Osteoblast (primary cell): ENCODE results near the gene PRPF40B. TPM values are rescaled to one million over a fixed set of nuclear protein-coding genes. Genes with fewer than 3 reads are reported as not detected.

Experiments
- DNase-seq: peaks from one replicate; pipeline ENCODE4 v3.0.0; 2011; ENCODE audit warnings: low spot score, mixed read lengths; ENCODE audit not compliant: insufficient read length; ENCODE audit errors: missing footprints
- H2AFZ ChIP-seq: 2 replicates; pipeline ENCODE4 v1.6.0; 2011; ENCODE audit warnings: mild to moderate bottlenecking, low read length
- H3K27ac ChIP-seq: 2 replicates; pipeline ENCODE4 v1.5.1; 2011; ENCODE audit warnings: mild to moderate bottlenecking, low read depth, low read length, moderate library complexity
- H3K27me3 ChIP-seq: 2 replicates; pipeline ENCODE4 v1.6.0; 2012; ENCODE audit warnings: mild to moderate bottlenecking, control low read depth, inconsistent platforms, low read length, moderate library complexity; ENCODE audit not compliant: insufficient read depth
- H3K36me3 ChIP-seq: 2 replicates; pipeline ENCODE4 v1.5.1; 2011; ENCODE audit warnings: mild to moderate bottlenecking, low read length, control low read depth, moderate library complexity; ENCODE audit not compliant: insufficient read depth
- H3K4me1 ChIP-seq: 2 replicates; pipeline ENCODE4 v1.5.1; 2011; ENCODE audit warnings: mild to moderate bottlenecking, low read length, control low read depth, moderate library complexity; ENCODE audit not compliant: insufficient read depth
- H3K4me2 ChIP-seq: 2 replicates; pipeline ENCODE4 v1.6.0; 2011; ENCODE audit warnings: mild to moderate bottlenecking, low read length; ENCODE audit not compliant: insufficient read depth
- H3K4me3 ChIP-seq: fragments of 200-600 bp; sonication (generic); 3 replicates; pipeline ENCODE4 v1.5.1; 2012; ENCODE audit warnings: mild to moderate bottlenecking, low read length, inconsistent platforms; ENCODE audit not compliant: insufficient read depth
- H3K79me2 ChIP-seq: 2 replicates; pipeline ENCODE4 v1.6.0; 2012; ENCODE audit warnings: mild to moderate bottlenecking, low read length, control low read depth, inconsistent platforms; ENCODE audit not compliant: insufficient read depth
- H3K9me3 ChIP-seq: 2 replicates; pipeline ENCODE4 v1.5.1; 2011; ENCODE audit warnings: low read depth, low read length, control low read depth
- H4K20me1 ChIP-seq: 2 replicates; pipeline ENCODE4 v1.6.0; 2012; ENCODE audit warnings: mild to moderate bottlenecking, low read length, control low read depth; ENCODE audit not compliant: insufficient read depth
- CTCF ChIP-seq: IDR thresholded peaks from 2 replicates; pipeline ENCODE4 v1.5.1; 2011; ENCODE audit warnings: mild to moderate bottlenecking, low read depth, low read length, moderate library complexity; ENCODE audit errors: extremely low read depth
- total RNA-seq: library from RNA; depleted of rRNA; stranded (reverse); fragments of >200 nt; gene quantifications from 2 replicates; pipeline ENCODE4 v1.2.3, GENCODE V29; 2012

PRPF40B gene
- total RNA-seq, 1 donor: 11.6 TPM

GRCh38 chr12:49651855-49652254 lies 28.5 kb downstream of the PRPF40B start:
- DNase-seq: peak; percentile 58
- Histone ChIP-seq H2AFZ (no peak overlapping the region), H3K79me2 (no peaks in the 10 kb centered on the region), H3K36me3 (peaks cover 60% of the 10 kb centered on the region), H4K20me1 (no peaks in the 10 kb centered on the region), H3K27ac (no peak overlapping the region), H3K4me2 (no peak overlapping the region), H3K9me3 (no peaks in the 10 kb centered on the region), H3K4me3 (no peak overlapping the region), H3K27me3 (no peaks in the 10 kb centered on the region), H3K4me1 (no peaks in the 10 kb centered on the region)
- no peak for TF ChIP-seq CTCF

DNA sequence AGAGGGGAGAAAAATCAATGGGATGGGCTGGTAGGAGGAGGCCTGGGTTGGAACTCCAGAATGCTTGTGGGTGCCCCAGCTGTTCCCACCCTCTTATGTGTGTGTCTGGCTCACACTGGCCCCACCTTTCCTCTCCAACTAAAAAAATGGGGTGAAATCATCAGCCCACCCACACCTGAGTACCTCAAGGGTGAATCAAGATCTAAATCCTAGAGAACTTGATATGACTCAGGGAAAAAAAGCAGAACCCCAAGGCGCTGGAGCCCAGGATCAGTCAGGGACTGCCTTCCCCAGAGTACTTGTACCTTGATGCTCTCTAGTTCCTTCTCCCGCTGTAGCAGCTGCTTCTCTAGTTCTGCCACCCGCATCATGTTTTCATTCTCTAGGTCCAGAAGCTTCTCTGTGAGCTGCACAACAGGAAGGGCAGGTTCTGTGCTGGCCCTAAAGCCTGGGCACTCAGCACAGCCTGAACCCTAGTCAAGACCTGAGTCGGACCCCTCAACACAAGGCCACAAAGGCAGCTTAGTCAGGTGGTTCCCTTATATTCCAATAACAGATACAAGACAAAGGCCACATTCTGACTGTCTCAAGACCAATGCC lies 29.7 kb downstream of the PRPF40B start:
- peaks cover 61% of the 10 kb centered on the region for H3K36me3 ChIP-seq
- no peaks in the 10 kb centered on the region for H3K27me3 ChIP-seq
- TF ChIP-seq CTCF: no peak
- no peak overlapping the region for H2AFZ ChIP-seq
- no peaks in the 10 kb centered on the region for H3K79me2 ChIP-seq
- H3K9me3 ChIP-seq: no peaks in the 10 kb centered on the region
- no peak overlapping the region for H3K4me2 ChIP-seq
- no peak for DNase-seq
- H4K20me1 ChIP-seq: no peaks in the 10 kb centered on the region
- H3K4me3 ChIP-seq: no peak overlapping the region
- no peak overlapping the region for H3K27ac ChIP-seq
- H3K4me1 ChIP-seq: no peaks in the 10 kb centered on the region

DNA sequence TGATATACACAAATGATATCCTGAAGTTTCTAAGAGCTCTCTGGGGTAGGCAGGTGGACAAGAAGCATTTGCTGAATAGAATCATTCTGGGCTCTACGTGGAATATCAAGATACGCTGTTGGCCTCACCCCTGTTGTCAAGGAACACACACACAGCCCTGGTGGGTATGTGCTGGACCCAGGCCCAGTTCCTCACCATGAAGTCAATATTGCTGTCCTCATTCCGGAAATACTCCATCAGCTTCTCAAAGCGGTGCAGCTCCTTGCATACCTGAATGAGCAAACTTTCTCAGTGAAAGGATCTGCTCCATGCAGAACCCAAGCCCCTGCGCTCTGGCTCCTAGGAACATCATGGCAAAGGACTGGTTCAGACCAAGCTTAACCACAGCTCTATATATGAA lies 31.4 kb downstream of the PRPF40B start:
- H3K36me3 ChIP-seq: peaks cover 59% of the 10 kb centered on the region
- no peak for TF ChIP-seq CTCF
- H3K4me1 ChIP-seq: no peaks in the 10 kb centered on the region
- no peak overlapping the region for H3K4me3 ChIP-seq
- H2AFZ ChIP-seq: no peak overlapping the region
- H3K27ac ChIP-seq: no peak overlapping the region
- no peaks in the 10 kb centered on the region for H4K20me1 ChIP-seq
- no peak overlapping the region for H3K4me2 ChIP-seq
- no peaks in the 10 kb centered on the region for H3K27me3 ChIP-seq
- H3K79me2 ChIP-seq: no peaks in the 10 kb centered on the region
- H3K9me3 ChIP-seq: no peaks in the 10 kb centered on the region
- no peak for DNase-seq

DNA sequence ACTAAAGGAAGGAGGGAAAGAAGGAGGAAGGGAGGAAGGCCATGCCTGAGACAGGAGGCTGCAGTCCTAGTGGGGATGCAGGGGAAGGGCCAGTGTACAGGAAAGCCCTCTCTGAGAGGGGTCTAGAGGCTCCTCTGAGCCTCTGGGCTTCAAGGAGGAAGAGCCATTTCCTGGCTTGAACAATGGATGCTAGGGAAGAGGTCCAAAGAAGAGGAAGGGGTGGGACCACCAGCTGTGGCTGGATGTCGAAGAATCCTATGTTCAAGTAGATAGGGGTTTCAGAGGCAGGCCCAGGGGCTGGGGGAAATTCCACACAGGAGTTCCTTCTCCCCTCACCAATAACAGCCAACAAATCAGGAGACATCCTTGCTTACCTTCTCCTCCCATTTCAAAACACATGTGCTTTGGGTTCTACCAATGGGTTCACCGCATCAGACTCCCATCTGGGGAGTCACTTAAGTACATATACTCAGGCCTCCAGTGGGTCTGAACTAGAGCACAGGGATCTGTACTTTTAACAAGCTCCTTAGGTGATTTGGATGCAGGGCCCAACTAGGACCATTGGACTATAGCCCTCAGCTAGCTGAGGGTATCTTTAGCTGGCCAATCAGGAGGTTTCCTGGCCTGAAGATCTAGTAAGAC lies 32.4 kb downstream of the PRPF40B start:
- Histone ChIP-seq H3K27me3 (no peaks in the 10 kb centered on the region), H2AFZ (no peak overlapping the region), H3K4me3 (no peak overlapping the region), H3K79me2 (no peaks in the 10 kb centered on the region), H3K27ac (no peak overlapping the region), H4K20me1 (no peaks in the 10 kb centered on the region), H3K4me2 (no peak overlapping the region), H3K9me3 (no peaks in the 10 kb centered on the region), H3K4me1 (no peaks in the 10 kb centered on the region), H3K36me3 (peaks cover 58% of the 10 kb centered on the region)
- TF ChIP-seq CTCF: no peak
- no peak for DNase-seq
